Measurements from ENCODE around the gene LNP1. TPM values are rescaled to one million over a fixed set of nuclear protein-coding genes. Genes with fewer than 3 reads are reported as not detected.

The LNP1 gene
- polyA plus RNA-seq, 10 donors: 4.8 to 8.1 (median 6.4) TPM

DNA sequence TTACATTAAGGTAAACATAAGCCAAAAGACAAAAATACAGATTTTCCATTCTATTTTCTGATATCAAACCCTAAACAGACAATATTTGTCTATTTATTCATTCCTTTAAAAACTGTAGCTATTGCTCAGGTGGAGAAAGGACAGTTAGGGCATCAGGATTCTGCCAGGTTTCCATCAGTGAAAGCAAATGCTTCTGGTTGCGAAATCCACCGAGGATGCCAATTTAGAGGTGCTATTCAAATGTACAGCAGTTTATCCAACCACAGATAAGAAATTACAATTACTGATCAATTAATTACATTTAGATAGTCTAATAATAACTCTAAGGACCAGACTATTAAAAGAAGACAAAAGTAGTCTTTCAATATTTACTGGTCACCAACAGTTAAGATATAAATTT, 4.4 kb upstream of the LNP1 start:
- DNase-seq: no peak

DNA sequence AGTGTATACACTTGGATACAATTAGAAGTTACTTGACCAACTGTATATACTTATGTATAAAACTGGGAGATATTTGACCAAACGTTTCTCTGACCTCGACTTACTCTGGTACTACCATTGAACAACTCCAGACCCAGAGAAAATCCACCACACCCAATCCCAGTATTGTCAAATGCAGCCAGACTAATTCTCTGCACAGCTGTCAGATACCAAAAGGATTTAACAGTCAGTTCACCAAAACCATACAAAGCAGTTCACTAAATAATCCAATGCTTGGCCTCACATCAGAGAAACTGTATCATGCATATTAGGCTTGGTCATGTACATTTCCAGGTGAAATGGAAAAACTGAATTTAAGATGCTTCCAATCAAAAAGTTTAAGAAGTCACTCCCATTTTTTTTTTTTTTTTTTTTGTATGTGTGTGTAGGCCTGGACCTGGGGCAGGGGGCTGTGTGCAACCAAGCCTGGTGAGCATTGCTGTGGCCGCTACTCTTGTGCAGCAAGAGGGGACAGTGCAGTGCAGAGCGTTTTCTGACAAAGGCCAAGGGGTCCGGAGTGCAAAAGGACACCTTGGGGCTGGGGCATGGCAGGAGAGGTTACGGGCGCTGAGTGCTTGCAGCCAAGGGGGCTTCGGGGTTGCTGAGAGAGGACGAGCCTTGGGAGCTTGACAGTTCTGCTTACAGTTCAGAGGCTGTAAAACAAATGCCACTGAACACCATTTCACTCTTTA, 1.8 kb upstream of the LNP1 start:
- DNase-seq: peak in 1 of 3 donors; percentile 19

DNA sequence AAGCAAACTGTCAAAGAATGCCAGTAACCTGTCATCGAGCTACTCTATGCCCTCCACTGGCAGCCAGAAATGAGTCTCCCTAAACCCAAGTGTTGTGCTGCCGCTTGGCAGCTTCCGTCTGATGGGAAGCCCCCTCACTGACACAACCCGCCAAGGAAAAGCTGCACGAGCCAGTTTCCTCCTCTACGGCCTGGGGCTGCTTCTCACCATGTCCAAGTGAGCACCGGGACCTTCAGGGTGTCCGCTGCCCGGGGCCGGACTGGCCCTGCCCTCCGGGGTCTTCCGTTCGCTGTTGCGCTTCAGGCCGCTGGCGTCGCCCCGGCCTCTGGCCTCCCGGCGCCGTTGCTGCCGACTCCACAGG, 940 bp upstream of the LNP1 start:
- DNase-seq: peak in 2 of 3 donors; percentile 9 to 24

DNA sequence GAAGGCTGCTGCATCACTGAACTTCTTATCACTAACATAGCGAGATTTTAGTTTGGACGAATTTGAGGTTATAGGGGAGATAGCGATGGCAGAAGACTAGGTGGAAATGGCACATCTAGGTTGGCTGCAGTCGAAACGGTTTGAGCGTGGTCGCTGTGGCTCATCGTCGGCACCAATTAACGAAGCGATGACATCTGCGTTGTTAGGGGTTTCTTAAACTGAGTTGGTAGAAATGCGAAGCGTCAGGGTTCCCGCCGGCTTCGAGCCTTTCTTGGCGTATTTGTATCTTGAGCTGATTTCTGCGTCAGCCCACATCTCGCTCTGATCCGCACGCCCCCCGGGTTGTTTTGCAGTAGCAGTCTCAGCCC, 319 bp downstream of the LNP1 start:
- DNase-seq: peak in 1 of 3 donors; percentile 45

DNA sequence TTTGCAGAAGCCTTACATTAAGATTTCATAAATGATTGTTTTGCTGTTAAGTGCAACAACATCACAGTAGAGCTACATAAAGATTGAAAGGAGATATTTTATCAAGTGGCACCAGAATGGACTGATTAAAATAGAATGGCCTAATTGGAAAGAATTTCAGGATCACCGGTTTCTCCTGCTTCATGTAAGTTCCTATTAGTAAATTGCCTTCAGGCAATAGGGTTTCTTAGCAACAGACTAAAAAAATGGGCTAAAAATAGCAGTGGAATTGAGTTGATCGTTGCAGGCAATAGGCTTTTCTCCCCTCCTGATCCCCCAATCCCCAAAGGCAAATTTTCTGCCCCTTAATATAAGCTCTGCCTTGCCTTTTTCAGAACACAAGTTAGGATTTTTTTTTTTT, 917 bp downstream of the LNP1 start:
- DNase-seq: peak; percentile 62 to 83 (median 65)

DNA sequence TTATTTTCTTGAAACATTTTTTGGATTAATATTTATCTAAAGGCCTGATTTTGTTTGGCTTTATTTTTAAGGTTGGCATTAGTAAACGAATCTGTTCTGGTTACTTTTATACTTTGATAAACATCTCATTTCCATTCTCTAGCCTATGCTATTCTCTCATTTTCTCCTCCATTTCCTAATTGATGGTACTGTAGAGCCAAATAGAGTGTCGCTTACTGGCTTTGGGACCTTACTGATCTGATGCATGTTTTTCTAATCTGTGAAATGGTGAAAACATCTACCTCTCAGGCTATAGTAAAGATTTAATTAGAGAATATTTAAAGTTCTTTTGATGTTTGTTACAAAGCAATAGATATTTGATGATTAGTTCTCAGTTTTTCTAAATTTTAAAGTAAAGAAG, 1.6 kb downstream of the LNP1 start:
- peak in 2 of 3 donors; percentile 20 to 49 for DNase-seq

GRCh38 chr3:100403362-100404249, 2.3 kb downstream of the LNP1 start:
- peak in 1 of 3 donors; percentile 19 for DNase-seq

DNA sequence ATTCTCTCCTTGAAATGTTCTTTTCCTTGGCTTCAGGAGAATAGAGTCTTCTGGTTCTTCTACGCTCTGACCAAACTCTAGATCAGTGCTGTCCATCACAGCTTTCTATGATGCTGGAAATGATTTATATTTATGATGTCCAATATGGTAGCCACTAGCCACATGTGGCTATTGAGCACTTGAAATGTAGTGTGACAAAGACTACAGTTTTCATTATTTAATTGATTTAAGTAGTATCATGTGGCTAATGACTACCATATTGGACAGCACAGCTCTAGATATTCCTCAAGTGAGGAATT, 2.9 kb downstream of the LNP1 start:
- peak in 1 of 3 donors; percentile 14 for DNase-seq

- DNase-seq: no peak
Measured at GRCh38 chr3:100407164-100407563, 5.8 kb downstream of the LNP1 start.

- DNase-seq: no peak
Measured at GRCh38 chr3:100407977-100408532, 6.7 kb downstream of the LNP1 start.

DNA sequence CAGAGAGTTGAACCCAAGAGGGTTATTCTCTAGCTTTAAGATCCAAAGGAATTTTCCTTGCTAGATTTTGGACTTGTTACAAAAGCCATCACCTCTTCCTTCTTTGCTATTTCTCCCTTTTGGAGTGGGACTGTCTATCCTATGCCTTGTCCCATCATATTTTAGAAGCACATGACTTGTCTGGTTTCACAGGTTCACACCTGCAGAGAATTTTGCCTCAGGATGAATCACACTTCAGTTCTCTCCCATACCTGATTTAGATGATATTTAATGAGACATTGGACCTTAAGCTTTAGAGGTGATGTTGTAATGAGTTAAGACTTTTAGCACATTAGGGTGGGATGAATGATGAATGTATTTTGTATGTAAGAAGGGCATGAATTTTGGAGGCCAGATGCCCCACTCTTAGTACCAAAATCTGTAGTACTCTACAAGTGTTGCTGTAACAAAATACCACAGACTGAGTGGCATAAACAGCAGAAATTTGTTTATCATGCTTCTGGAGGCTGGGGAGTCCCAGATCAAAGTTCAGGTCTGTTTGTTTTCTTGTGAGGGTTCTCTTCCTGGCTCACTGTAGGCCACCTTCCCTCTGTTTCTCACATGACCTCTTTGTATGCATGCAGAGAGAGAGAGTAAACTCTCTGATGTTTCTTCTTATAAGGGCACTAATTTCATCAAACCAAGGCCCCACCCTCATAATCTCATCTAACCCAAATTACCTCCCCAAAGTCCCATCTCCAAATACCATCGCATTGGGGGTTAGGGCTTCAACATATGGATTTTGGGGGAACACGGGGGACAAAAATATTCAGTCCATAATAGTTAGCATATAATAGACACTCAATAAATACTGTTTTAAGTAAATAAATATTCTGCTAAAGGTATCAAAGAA, 10.0 kb downstream of the LNP1 start:
- DNase-seq: no peak

- peak; percentile 13 to 60 (median 19) for DNase-seq
Measured at GRCh38 chr3:100412912-100413590, 11.7 kb downstream of the LNP1 start.

DNA sequence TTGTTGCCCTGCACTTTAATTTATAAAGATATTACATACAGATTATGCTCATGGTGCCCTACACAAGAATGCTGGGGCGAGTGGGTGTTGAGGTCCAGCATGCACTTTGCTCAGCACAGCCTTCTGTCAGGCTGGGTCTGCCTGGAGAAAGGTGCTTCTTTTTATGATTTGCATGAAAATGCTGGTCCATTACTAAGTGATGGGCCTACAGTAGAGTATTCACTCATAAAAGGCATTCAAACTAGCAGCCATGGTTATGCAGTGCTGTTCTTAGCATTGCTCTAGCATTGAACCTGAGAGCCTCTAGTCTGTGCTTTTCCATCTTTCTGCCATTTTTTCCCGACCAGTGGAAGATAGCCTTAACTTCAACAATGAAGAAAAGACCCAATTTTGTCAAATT, 12.3 kb downstream of the LNP1 start:
- no peak for DNase-seq

GRCh38 chr3:100416176-100416575, 14.8 kb downstream of the LNP1 start:
- no peak for DNase-seq

DNA sequence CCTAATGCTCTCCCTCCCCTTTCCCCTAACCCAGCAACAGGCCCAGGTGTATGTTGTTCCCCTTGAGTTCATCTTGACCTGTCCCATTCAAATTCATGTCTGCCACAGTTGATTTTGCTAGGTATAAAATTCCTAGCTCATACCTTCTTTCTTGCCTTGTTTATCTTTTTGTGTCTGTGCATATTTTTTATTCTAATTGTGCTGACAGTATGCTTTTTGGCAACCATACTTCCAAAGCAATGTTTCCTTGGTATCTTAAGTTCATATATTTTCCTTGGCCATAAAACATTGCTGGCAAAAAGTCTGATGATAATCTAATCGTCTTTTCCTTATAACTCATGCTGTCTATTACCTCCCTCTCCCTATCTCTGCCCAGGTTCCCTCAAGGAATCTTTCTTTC, 15.5 kb downstream of the LNP1 start:
- DNase-seq: no peak

DNA sequence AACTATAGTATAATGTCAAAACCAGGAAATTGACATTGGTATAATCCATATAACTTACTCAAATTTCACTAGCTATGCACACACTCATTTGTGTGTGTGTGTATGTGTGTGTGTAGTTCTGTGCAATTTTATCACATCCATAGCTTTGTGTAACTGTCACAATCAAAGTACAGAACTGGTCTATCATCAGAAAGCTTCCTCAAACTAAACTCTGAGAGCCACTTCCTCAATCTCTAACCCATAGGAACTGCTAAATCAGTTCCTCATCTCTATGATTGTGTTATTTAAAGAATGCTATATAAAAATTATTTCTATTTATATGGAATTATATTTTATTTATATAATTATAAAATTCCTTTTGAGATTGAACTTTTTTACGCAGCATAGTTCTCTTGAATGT, 18.1 kb downstream of the LNP1 start:
- DNase-seq: no peak

DNA sequence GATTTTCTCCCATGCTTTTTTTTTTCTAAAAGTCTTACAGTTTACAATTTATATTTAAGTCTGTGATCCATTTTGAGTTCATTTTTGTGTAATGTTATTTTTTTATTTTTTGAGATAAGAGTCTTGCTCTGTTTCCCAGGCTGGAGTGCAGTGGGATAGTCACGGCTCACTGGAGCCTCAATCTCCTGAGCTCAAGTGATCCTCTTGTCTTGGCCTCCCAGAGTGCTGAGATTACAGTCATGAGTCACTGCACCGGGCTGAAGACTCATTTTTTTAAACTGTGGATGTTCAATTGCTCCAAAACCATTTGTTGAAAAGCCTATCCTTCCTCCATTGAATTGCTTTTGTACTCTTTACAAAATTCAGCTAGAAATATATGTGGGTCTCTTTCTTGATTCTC, 19.5 kb downstream of the LNP1 start:
- no peak for DNase-seq

- no peak for DNase-seq
Measured at GRCh38 chr3:100423611-100424010, 22.3 kb downstream of the LNP1 start.

GRCh38 chr3:100424261-100424660, 22.9 kb downstream of the LNP1 start:
- DNase-seq: no peak

GRCh38 chr3:100425316-100425715, 24.0 kb downstream of the LNP1 start:
- no peak for DNase-seq

DNA sequence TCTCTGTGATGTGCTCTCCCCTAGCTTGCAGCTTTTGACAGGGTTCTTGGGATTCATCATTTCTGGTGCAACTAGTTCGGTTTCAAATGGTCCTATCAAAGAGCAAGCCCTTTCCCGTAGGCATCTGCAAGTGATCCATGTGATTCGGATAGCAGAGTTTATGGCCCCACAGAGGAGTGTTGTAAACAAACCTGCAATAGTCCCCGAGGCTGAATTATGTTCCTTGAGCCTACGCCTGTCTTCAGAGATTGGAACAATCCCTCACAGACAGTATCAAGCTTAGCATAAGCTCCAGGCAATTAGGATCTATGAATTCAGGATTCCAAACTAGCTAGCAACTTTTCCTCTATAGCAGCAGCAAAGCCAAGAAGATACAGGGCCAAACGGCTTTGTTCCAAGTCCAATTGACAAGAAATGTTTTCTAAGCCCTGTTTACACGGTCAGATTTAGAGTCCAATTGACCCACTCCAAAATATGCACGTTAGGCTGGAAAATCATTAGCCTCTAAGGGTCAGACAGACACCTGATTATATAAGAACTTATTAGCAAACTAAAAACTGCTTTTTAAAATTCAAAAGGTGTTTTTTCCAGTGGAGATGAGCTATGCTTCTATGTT, 24.8 kb downstream of the LNP1 start:
- DNase-seq: peak; percentile 7 to 48 (median 14)

All from muscle of back (tissue), 11 donors.